ENCODE results near the gene RNF145. TPM values are rescaled to one million over a fixed set of nuclear protein-coding genes. Genes with fewer than 3 reads are reported as not detected.

RNF145 gene
- polyA plus RNA-seq, 3 donors, result 9.1 to 23.6 (median 11.5) TPM

- H3K9me3 Mint-ChIP-seq, result no peaks in the 10 kb centered on the region
- DNase-seq, result no peak
- Histone ChIP-seq H3K9ac (ENCODE audit: insufficient read depth, low read length, poor library complexity, severe bottlenecking) (no peak overlapping the region), H3K36me3 (replicated peaks in 1 of 2; ENCODE audit: control insufficient read depth in 1 of 2, insufficient read depth in 2 of 2, low read length in 2 of 2) (peaks cover 13 to 58% of the 10 kb centered on the region in 2 donors), H3K79me2 (ENCODE audit: insufficient read depth, low read length) (peaks cover 18% of the 10 kb centered on the region), H3K4me1 (ENCODE audit: control insufficient read depth in 1 of 2, insufficient read depth in 2 of 2, low read length in 2 of 2) (peaks cover 11% of the 10 kb centered on the region in 2 donors), H3K27me3 (ENCODE audit: control insufficient read depth in 2 of 2, insufficient read depth in 2 of 2, low read length in 2 of 2) (no peaks in the 10 kb centered on the region), H3K27ac (ENCODE audit: low read depth in 1 of 2, low read length in 2 of 2) (no peak overlapping the region), H3K4me3 (replicated peaks in 1 of 3; ENCODE audit: low read depth in 2 of 3, low read length in 3 of 3) (no peak overlapping the region), H2AFZ (ENCODE audit: insufficient read depth, low read depth, low read length, poor library complexity, severe bottlenecking) (no peak overlapping the region), H3K9me3 (replicated peaks in 1 of 2; ENCODE audit: control insufficient read depth in 1 of 2, insufficient read depth in 1 of 2, low read length in 2 of 2) (no peaks in the 10 kb centered on the region), H3K4me2 (replicated peaks; ENCODE audit: extremely low read depth, low read length, poor library complexity, severe bottlenecking) (no peak overlapping the region), H4K20me1 (ENCODE audit: insufficient read depth, low read length) (peaks cover 56% of the 10 kb centered on the region)
- intact Hi-C loops (cut with micrococcal nuclease), result no loop called here
- TF ChIP-seq CTCF (IDR thresholded peaks at IDR 0.05), result no peak
- peaks cover 51 to 58% of the 10 kb centered on the region in 2 donors for H3K36me3 Mint-ChIP-seq
- H3K27ac Mint-ChIP-seq, result no peak overlapping the region
- no peaks in the 10 kb centered on the region for H3K27me3 Mint-ChIP-seq (ENCODE audit: low read depth in 3 of 3)
- no peak overlapping the region for H3K4me3 Mint-ChIP-seq
- peaks cover 24% of the 10 kb centered on the region for H3K4me1 Mint-ChIP-seq
- no CpG with 5 or more reads among the region's 4 CpGs for WGBS (ENCODE audit: insufficient coverage)
These were observed 27.7 kb downstream of the RNF145 start for GRCh38 chr5:159181651-159182050.

GRCh38 chr5:159181152-159181551 lies 28.2 kb downstream of the RNF145 start:
- Mint-ChIP-seq H3K4me1 (peaks cover 24% of the 10 kb centered on the region), H3K4me3 (no peak overlapping the region), H3K27me3 (ENCODE audit: low read depth in 3 of 3) (no peaks in the 10 kb centered on the region), H3K36me3 (peaks cover 52 to 58% of the 10 kb centered on the region in 2 donors), H3K27ac (peak overlapping the region in 1 of 7 donors; percentile 5), H3K9me3 (no peaks in the 10 kb centered on the region)
- intact Hi-C loops (cut with micrococcal nuclease), result no loop called here
- H3K9me3 ChIP-seq (replicated peaks in 1 of 2; ENCODE audit: control insufficient read depth in 1 of 2, insufficient read depth in 1 of 2, low read length in 2 of 2), result no peaks in the 10 kb centered on the region
- no peak overlapping the region for H2AFZ ChIP-seq (ENCODE audit: insufficient read depth, low read depth, low read length, poor library complexity, severe bottlenecking)
- peaks cover 11% of the 10 kb centered on the region in 2 donors for H3K4me1 ChIP-seq (ENCODE audit: control insufficient read depth in 1 of 2, insufficient read depth in 2 of 2, low read length in 2 of 2)
- H3K36me3 ChIP-seq (replicated peaks in 1 of 2; ENCODE audit: control insufficient read depth in 1 of 2, insufficient read depth in 2 of 2, low read length in 2 of 2), result peaks cover 14 to 58% of the 10 kb centered on the region in 2 donors
- H3K27ac ChIP-seq (ENCODE audit: low read depth in 1 of 2, low read length in 2 of 2), result no peak overlapping the region
- no peak overlapping the region for H3K9ac ChIP-seq (ENCODE audit: insufficient read depth, low read length, poor library complexity, severe bottlenecking)
- no peaks in the 10 kb centered on the region for H3K27me3 ChIP-seq (ENCODE audit: control insufficient read depth in 2 of 2, insufficient read depth in 2 of 2, low read length in 2 of 2)
- no peak overlapping the region for H3K4me2 ChIP-seq (replicated peaks; ENCODE audit: extremely low read depth, low read length, poor library complexity, severe bottlenecking)
- TF ChIP-seq CTCF (IDR thresholded peaks at IDR 0.05), result no peak
- peaks cover 52% of the 10 kb centered on the region for H4K20me1 ChIP-seq (ENCODE audit: insufficient read depth, low read length)
- DNase-seq, result peak in 1 of 3 donors; percentile 11
- peaks cover 18% of the 10 kb centered on the region for H3K79me2 ChIP-seq (ENCODE audit: insufficient read depth, low read length)
- no peak overlapping the region for H3K4me3 ChIP-seq (replicated peaks in 1 of 3; ENCODE audit: low read depth in 2 of 3, low read length in 3 of 3)
